Astrocyte of the spinal cord (primary cell): ENCODE data around the gene KDM7A.

ENCODE experiments used
- DNase-seq: peaks from one replicate; pipeline ENCODE4 v3.0.0; 2011; ENCODE audit warnings: low read depth, low spot score
- H3K4me3 ChIP-seq: 2 replicates; pipeline ENCODE4 v1.5.1; 2011; ENCODE audit warnings: low read depth, mild to moderate bottlenecking, low read length, moderate library complexity
- CTCF ChIP-seq: IDR thresholded peaks from 2 replicates; pipeline ENCODE4 v1.5.1; 2012; ENCODE audit warnings: low read depth, mild to moderate bottlenecking, low read length, inconsistent platforms
- in situ Hi-C: cut with HindIII; loops from 2 replicates; pipeline ENCODE4 v1.10.0; 2017; ENCODE audit warnings: low sequenced_read_pairs

KDM7A gene

GRCh38 chr7:140176811-140177702, at the start of gene KDM7A:
Gene KDM7A, minus strand, starts transcription at chr7:140176983. Its CDS starts 46 bp downstream, at chr7:140176937.
- in situ Hi-C loops, result no loop called here
- H3K4me3 ChIP-seq, result peak within 1 kb of the TSS; percentile 63
- no peak for TF ChIP-seq CTCF
- peak; percentile 92 for DNase-seq

- in situ Hi-C loops, result no loop called here
- no peak for TF ChIP-seq CTCF
- DNase-seq, result no peak
- H3K4me3 ChIP-seq, result no peak overlapping the region
These were observed 48.9 kb upstream of the KDM7A start for GRCh38 chr7:140225562-140226249.

GRCh38 chr7:140223515-140224221, 46.9 kb upstream of the KDM7A start:
- TF ChIP-seq CTCF, result no peak
- no peak for DNase-seq
- in situ Hi-C loops, result no loop called here
- no peak overlapping the region for H3K4me3 ChIP-seq

GRCh38 chr7:140222814-140223213, 46.0 kb upstream of the KDM7A start:
- in situ Hi-C loops, result no loop called here
- TF ChIP-seq CTCF, result no peak
- no peak for DNase-seq
- no peak overlapping the region for H3K4me3 ChIP-seq

- TF ChIP-seq CTCF, result no peak
- no peak overlapping the region for H3K4me3 ChIP-seq
- DNase-seq, result no peak
- in situ Hi-C loops, result no loop called here
These were observed 43.1 kb upstream of the KDM7A start for GRCh38 chr7:140219672-140220524.

GRCh38 chr7:140218656-140219055, 41.9 kb upstream of the KDM7A start:
- in situ Hi-C loops, result no loop called here

More at GRCh38 chr7:140218656-140219055, 41.9 kb upstream of the KDM7A start:
- DNase-seq, result no peak
- no peak overlapping the region for H3K4me3 ChIP-seq
- TF ChIP-seq CTCF, result no peak
